Measurements from ENCODE around the gene UPK1A. TPM values are rescaled to one million over a fixed set of nuclear protein-coding genes. Genes with fewer than 3 reads are reported as not detected.

UPK1A gene
- total and polyA plus RNA-seq, 2 donors: 81.8 to 89.8 TPM

DNA sequence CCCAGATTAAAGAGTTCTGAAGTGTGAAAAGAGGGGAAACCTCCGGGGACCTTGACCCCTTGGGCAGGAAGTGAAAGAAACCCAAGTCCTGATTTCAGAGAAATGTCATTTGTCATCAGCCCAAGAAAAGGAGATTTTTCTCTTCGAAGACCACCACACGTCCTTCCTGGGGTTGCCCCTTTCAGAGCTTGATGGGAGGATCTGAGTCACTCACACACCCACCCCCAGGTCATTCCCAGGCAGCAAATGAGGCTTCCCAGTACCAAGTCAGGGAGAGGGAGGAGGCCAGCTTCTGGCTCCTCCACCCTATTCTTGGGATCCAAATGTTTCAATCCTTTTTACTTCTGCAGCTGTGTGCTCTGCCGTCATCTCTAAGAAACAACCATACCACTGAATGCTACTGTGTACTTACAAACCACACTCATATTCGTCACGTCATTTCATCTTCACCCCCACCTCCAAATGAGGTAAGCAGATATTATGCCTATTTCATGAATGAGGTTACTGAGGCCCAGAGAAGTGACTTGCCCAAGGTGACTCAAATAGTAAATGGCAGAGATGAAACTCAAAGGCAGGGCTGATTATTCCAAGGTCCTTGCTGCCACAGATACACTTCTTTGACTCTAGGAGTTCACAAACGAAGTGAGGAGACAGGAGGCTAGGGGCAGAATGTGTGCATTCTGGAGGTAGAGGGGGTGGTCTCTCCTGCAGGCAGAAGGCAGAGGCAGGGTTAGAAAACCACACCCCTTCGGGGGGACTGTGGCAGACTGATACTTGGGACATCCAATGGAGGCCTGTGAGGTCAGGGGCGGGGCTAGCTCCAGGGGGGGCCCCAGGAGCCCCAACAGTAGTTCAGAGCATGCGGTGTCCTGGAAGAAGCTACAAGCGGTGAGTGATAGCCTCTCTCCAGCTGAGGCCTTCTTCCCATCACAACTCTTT is 46.5 kb downstream of the UPK1A start:
- DNase-seq (ENCODE audit: extremely low spot score): no peak
- no peaks in the 10 kb centered on the region for H3K4me1 ChIP-seq (ENCODE audit: insufficient read depth)
- H3K36me3 ChIP-seq (ENCODE audit: insufficient read depth): no peaks in the 10 kb centered on the region
- H3K27ac ChIP-seq (ENCODE audit: low read depth): no peak overlapping the region
- no peak overlapping the region for H3K4me3 ChIP-seq (ENCODE audit: low read depth, low read length)
- 70% methylated on average over 11 of the region's 11 CpGs for WGBS

DNA sequence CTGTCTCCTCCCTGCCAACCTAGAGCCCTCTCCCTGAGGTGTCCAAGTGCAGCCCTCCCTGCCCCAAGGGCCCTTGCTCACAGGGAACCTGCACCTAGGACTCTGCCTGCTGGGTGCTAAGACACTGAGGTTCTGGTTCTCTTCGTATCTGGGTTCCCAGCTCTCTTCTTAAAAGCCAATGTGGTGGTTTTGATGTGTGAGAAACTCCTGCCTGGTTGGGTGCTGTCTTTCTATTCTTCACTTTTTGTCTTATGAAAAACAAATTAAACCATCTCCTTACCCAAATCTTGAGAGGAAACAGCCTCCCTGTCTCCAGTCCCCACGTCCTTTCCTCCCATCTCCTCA is 47.2 kb downstream of the UPK1A start:
- no peaks in the 10 kb centered on the region for H3K4me1 ChIP-seq (ENCODE audit: insufficient read depth)
- DNase-seq (ENCODE audit: extremely low spot score): no peak
- 68% methylated on average over 2 of the region's 2 CpGs for WGBS
- no peaks in the 10 kb centered on the region for H3K36me3 ChIP-seq (ENCODE audit: insufficient read depth)
- H3K27ac ChIP-seq (ENCODE audit: low read depth): no peak overlapping the region
- no peak overlapping the region for H3K4me3 ChIP-seq (ENCODE audit: low read depth, low read length)

DNA sequence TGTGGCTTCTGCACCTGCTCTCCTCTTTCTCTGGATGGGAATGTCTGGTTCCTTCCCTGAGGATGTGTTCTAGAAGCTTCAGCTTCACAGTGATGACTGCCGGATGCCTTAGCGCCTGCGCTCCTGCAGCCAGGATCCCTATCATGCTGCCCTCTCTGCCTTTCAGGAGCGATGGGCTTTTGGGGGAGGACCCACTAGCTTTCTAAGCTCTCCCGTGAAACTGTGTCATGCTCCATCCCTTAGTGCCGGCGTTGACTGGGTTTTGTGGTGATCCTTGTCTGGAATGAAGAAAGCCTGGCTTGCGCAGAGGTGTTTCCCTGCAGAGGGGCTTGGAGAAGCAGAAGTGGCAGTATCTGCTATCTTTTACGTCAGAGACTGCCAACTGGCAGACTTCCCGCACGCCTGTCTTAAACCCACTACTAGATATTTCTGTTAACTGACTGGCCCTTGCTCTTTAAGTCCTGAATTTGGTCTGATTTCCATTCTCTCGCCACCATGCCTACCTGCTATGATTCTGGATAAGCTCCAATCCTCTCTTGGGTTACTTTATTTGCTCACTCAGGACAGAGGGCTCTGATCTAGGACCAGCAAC is 47.7 kb downstream of the UPK1A start:
- Histone ChIP-seq H3K4me3 (ENCODE audit: low read depth, low read length) (no peak overlapping the region), H3K27ac (ENCODE audit: low read depth) (no peak overlapping the region), H3K4me1 (ENCODE audit: insufficient read depth) (no peaks in the 10 kb centered on the region), H3K36me3 (ENCODE audit: insufficient read depth) (no peaks in the 10 kb centered on the region)
- WGBS: 71% methylated on average over 12 of the region's 12 CpGs
- no peak for DNase-seq (ENCODE audit: extremely low spot score)

DNA sequence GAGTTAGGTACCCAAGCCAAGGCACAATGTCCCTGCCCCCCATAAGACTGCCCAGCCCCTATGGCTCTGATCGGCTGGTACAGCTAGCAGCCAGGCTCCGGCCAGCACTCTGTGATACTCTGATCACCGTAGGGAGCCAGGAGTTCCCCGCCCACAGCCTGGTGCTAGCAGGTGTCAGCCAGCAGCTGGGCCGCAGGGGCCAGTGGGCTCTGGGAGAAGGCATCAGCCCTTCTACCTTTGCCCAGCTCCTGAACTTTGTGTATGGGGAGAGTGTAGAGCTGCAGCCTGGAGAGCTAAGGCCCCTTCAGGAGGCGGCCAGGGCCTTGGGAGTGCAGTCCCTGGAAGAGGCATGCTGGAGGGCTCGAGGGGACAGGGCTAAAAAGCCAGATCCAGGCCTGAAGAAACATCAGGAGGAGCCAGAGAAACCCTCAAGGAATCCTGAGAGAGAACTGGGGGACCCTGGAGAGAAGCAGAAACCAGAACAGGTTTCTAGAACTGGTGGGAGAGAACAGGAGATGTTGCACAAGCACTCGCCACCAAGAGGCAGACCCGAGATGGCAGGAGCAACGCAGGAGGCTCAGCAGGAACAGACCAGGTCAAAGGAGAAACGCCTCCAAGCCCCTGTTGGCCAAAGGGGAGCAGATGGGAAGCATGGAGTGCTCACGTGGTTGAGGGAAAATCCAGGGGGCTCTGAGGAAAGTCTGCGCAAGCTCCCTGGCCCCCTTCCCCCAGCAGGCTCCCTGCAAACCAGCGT is 48.5 kb downstream of the UPK1A start:
- no peaks in the 10 kb centered on the region for H3K36me3 ChIP-seq (ENCODE audit: insufficient read depth)
- no peaks in the 10 kb centered on the region for H3K4me1 ChIP-seq (ENCODE audit: insufficient read depth)
- DNase-seq (ENCODE audit: extremely low spot score): no peak
- H3K4me3 ChIP-seq (ENCODE audit: low read depth, low read length): no peak overlapping the region
- WGBS: 66% methylated on average over 14 of the region's 14 CpGs
- H3K27ac ChIP-seq (ENCODE audit: low read depth): no peak overlapping the region

DNA sequence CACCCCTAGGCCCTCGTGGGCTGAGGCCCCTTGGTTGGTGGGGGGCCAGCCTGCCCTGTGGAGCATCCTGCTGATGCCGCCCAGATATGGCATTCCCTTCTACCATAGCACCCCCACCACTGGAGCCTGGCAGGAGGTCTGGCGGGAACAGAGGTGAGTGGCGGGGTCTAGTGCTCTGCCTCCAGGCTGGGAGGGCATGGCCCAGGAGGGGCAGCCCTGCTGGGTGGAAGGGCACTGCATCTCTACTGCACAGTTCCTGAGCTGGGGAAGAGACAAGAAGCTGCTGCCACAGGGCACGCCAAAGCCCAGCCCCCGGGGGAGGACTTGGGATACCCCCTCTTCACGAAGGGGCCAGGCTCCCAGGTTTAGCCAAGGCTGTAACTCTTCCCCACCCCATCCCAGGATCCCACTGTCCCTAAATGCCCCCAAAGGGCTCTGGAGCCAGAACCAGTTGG is 49.1 kb downstream of the UPK1A start:
- Histone ChIP-seq H3K4me1 (ENCODE audit: insufficient read depth) (no peaks in the 10 kb centered on the region), H3K27ac (ENCODE audit: low read depth) (no peak overlapping the region), H3K36me3 (ENCODE audit: insufficient read depth) (no peaks in the 10 kb centered on the region)

DNA sequence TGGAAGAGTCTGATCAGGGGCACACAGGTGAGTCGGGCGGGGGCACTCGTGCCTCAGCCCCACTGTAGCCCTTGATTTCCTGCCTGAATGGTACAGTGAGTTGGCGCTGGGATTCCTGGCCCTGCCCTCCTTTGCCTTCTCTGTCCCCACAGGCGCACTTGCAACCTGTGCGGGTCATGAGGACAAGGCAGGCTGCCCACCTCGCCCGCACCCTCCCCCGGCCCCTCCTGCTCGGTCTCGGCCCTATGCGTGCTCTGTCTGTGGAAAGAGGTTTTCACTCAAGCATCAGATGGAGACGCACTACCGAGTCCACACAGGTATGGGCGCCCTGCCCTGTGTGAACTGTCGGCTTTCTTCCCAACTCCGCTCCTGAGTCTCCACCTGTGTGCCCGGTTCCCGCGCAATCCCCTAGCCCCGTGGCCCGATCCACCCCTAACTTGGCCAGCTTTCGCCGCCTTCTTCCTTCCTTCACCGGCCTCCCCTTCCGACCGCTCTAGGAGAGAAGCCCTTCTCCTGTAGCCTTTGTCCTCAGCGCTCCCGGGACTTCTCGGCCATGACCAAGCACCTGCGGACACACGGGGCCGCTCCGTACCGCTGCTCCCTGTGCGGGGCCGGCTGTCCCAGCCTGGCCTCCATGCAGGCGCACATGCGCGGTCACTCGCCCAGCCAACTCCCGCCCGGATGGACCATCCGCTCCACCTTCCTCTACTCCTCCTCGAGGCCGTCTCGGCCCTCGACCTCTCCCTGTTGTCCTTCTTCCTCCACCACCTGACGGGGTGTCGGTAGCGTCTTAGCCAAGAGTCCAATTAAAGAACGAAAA is 49.9 kb downstream of the UPK1A start:
- WGBS: 3% methylated on average over 52 of the region's 52 CpGs
- DNase-seq (ENCODE audit: extremely low spot score): no peak

More for the DNA sequence above, 49.1 kb downstream of the UPK1A start:
- H3K4me3 ChIP-seq (ENCODE audit: low read depth, low read length): no peak overlapping the region
- no peak for DNase-seq (ENCODE audit: extremely low spot score)
- 74% methylated on average over 7 of the region's 7 CpGs for WGBS

DNA sequence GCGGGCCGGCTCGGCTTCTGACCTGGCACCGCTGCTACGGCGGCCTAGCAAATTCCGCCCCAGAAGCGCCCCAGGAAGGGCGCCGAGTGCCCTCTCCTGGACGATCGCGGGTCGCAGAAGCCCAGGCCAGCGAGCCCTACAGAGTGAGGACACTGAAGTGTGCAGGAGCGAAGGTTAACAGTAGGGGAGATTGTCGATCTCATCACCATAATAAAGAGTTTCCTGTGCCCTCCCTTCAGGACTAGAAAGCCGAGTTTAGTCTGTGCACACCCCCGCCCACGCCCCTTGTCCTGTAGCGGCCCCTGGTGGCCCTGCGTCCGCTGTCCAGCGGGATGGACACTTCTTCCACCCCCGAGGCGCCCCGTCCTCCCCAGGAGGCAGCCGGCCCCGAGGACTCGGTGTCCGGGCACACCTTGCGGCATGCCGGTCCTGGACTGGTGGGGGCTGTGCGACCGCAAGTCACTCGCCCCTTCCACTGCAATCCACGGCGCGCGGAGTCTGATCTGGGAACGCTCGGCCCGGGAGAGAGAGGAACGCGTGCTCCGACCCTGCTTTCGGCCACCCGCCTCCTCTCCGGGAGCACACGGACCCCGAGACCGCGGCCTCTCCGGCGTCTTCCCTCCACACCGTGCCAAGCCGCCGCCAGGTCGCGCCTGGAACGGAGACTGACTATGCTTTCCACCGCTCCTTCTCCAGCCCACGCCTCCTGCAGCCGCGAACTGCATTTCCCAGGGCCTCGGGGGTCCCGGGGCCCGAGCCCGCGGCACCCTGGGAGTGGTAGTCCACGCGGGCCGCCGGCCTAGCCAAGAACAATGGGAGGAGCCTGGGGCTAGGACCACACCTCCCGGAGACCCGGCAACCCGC is 50.7 kb downstream of the UPK1A start:
- DNase-seq (ENCODE audit: extremely low spot score): peak; percentile 84
- H3K4me1 ChIP-seq (ENCODE audit: insufficient read depth): no peaks in the 10 kb centered on the region
- under 1% methylated on average over 77 of the region's 77 CpGs for WGBS

More for the DNA sequence above, 49.9 kb downstream of the UPK1A start:
- peak overlapping the region; percentile 48 for H3K27ac ChIP-seq (ENCODE audit: low read depth)
- H3K4me1 ChIP-seq (ENCODE audit: insufficient read depth): no peaks in the 10 kb centered on the region
- H3K36me3 ChIP-seq (ENCODE audit: insufficient read depth): no peaks in the 10 kb centered on the region
- peak overlapping the region; percentile 94 for H3K4me3 ChIP-seq (ENCODE audit: low read depth, low read length)

DNA sequence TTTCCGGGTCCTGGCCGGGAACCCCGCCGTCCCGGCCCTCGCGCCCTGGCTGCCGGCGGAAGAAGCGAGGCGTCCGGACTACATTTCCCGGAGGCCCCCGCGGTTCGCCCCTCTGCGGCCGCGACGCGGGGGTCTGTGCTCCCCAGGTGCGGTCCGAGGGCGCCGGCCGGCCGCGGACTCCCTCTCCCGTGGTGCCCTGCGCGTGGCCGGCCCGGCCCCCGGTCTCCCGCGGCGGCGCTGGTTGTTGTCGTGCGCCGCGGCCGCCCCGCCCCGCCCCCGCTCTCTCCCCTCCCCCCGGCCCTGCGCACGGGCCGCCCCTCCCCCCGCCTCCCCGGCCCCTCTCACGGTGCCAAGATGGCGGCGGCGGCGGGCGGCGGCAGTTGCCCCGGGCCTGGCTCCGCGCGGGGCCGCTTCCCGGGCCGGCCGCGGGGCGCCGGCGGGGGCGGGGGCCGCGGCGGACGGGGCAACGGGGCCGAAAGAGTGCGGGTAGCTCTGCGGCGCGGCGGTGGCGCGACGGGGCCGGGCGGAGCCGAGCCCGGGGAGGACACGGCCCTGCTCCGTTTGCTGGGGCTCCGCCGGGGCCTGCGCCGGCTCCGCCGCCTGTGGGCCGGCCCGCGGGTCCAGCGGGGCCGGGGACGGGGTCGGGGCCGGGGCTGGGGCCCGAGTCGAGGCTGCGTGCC is 51.5 kb downstream of the UPK1A start, which contains the start of gene KMT2B:
Gene KMT2B, plus strand, starts transcription at position 339 of the 680 bp plus-strand sequence. Its CDS starts 16 bp downstream, at position 355.
- peak within 1 kb of the TSS; percentile 41 for H3K27ac ChIP-seq (ENCODE audit: low read depth)
- WGBS: under 1% methylated on average over 106 of the region's 109 CpGs
- H3K4me1 ChIP-seq (ENCODE audit: insufficient read depth): no peaks in the 10 kb centered on the region
- no peak for DNase-seq (ENCODE audit: extremely low spot score)
- H3K4me3 ChIP-seq (ENCODE audit: low read depth, low read length): peak within 1 kb of the TSS; percentile 94
- H3K36me3 ChIP-seq (ENCODE audit: insufficient read depth): no peaks in the 10 kb centered on the region

More for the DNA sequence above, 50.7 kb downstream of the UPK1A start:
- no peaks in the 10 kb centered on the region for H3K36me3 ChIP-seq (ENCODE audit: insufficient read depth)
- peak overlapping the region; percentile 94 for H3K4me3 ChIP-seq (ENCODE audit: low read depth, low read length)
- peak overlapping the region; percentile 48 for H3K27ac ChIP-seq (ENCODE audit: low read depth)

DNA sequence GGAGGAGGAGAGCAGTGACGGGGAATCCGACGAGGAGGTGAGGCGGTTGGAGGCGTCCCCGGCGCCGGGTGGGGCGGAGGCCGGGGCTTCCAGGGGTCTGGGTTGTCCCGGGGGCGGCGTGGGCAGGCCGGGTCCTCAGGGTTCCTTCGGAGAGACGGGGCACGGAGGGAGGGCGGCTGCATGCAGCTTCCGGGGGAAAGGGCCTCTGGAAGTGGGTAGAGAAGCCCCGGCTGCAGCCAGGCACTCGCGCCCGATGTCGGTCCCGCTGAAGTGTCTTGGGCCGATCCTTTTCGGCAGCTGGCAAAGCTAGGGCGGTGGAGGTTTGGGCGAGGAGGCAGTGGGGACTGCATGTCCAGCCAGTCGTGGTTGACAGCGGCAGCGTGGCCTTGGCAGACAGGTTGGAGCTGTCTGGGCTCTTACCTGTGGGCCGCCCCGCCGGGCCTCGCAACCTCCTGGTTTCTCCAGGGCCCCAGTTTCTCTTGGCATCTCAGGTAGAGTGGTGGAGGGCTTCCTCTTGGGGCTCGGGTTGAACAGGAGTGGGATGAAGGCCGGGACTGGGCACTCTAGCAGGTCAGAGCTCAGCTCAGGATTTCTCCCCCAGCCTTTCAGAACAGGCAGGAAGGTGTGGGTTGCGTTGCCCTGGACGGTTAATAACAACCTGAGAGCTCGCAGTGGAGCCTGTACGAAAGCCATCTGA is 52.2 kb downstream of the UPK1A start:
- DNase-seq (ENCODE audit: extremely low spot score): no peak
- H3K4me3 ChIP-seq (ENCODE audit: low read depth, low read length): peak overlapping the region; percentile 94
- H3K27ac ChIP-seq (ENCODE audit: low read depth): peak overlapping the region; percentile 41
- under 1% methylated on average over 42 of the region's 42 CpGs for WGBS
- no peaks in the 10 kb centered on the region for H3K4me1 ChIP-seq (ENCODE audit: insufficient read depth)
- peaks cover under 1% of the 10 kb centered on the region for H3K36me3 ChIP-seq (ENCODE audit: insufficient read depth)

DNA sequence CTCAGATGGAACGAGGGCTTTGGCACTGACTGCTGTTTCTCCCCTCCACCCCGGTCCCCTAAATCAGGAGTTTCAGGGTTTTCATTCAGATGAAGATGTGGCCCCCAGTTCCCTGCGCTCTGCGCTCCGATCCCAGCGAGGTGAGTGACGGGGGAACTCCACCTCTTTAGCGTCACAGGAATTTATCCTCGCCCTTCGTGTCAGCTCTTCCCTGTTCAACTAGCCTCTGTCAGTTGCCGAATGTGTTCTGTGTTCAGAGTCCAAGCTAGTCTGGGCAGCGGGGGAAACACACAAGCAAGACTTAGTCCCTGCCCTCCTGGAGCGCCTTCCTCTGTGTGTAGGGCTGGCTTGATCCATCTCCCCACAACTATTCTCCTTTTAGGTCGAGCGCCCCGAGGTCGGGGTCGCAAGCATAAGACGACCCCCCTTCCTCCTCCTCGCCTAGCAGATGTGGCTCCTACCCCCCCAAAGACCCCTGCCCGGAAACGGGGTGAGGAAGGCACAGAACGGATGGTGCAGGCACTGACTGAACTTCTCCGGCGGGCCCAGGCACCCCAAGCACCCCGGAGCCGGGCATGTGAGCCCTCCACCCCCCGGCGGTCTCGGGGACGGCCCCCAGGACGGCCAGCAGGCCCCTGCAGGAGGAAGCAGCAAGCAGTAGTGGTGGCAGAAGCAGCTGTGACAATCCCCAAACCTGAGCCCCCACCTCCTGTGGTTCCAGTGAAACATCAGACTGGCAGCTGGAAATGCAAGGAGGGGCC is 53.3 kb downstream of the UPK1A start:
- Histone ChIP-seq H3K4me1 (ENCODE audit: insufficient read depth) (no peaks in the 10 kb centered on the region), H3K36me3 (ENCODE audit: insufficient read depth) (peaks cover 5% of the 10 kb centered on the region), H3K27ac (ENCODE audit: low read depth) (no peak overlapping the region), H3K4me3 (ENCODE audit: low read depth, low read length) (no peak overlapping the region)
- no peak for DNase-seq (ENCODE audit: extremely low spot score)
- 86% methylated on average over 32 of the region's 32 CpGs for whole genome bisulfite sequencing

DNA sequence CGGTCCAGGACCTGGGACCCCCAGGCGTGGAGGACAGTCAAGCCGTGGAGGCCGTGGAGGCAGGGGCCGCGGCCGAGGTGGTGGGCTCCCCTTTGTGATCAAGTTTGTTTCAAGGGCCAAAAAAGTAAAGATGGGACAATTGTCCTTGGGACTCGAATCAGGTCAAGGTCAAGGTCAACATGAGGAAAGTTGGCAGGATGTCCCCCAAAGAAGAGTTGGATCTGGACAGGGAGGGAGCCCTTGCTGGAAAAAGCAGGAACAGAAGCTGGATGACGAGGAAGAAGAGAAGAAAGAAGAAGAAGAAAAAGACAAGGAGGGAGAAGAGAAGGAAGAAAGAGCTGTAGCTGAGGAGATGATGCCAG is 53.8 kb downstream of the UPK1A start:
- no peak overlapping the region for H3K4me3 ChIP-seq (ENCODE audit: low read depth, low read length)
- H3K27ac ChIP-seq (ENCODE audit: low read depth): no peak overlapping the region
- 92% methylated on average over 9 of the region's 9 CpGs for WGBS
- no peak for DNase-seq (ENCODE audit: extremely low spot score)
- H3K4me1 ChIP-seq (ENCODE audit: insufficient read depth): no peaks in the 10 kb centered on the region
- peaks cover 7% of the 10 kb centered on the region for H3K36me3 ChIP-seq (ENCODE audit: insufficient read depth)

All from urinary bladder (tissue), 4 donors.